ENCODE measurements around the gene ALOX15B.

DNA sequence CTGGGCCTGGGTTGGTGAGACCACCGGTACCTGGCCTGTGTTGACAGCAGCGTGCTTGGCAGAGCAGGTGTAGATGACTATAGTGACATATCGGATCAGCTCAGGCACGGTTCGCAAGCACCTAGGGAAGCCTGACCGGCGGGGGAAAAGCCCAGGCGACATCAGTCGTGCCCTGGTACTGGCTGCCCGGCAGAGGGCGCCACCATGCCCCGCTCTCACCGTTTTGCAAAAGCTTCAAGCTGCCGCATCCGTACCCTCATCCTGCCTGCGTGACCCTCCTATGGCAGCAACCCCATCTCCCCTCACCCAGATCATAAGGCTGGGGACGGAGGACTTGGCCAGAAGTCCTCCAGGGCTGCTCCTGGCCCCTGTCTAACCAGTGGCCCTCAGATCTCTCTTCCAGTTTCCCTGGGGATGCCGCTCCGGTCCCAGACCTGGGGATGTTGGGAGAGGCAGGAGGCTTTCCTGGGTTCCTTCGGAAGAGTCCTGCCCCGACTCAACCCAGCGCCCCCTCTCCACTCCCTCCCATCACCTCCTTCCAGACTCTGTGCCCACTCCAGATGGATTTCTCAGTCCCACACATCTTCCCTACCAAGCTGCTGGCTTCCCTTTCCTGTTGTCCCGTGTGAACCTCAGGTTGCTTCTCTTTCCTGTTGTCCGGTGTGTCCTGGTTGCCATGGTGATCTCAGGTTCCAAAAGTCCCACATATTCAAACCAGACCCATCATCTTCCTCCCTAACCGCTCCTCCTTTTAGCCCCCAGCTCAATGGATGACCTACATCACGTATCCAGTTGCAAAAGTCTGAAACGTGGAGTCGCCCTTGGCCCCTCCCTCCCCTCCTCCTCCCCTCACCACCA is 35.0 kb downstream of the ALOX15B start:
- TF ChIP-seq, protein P1, sequence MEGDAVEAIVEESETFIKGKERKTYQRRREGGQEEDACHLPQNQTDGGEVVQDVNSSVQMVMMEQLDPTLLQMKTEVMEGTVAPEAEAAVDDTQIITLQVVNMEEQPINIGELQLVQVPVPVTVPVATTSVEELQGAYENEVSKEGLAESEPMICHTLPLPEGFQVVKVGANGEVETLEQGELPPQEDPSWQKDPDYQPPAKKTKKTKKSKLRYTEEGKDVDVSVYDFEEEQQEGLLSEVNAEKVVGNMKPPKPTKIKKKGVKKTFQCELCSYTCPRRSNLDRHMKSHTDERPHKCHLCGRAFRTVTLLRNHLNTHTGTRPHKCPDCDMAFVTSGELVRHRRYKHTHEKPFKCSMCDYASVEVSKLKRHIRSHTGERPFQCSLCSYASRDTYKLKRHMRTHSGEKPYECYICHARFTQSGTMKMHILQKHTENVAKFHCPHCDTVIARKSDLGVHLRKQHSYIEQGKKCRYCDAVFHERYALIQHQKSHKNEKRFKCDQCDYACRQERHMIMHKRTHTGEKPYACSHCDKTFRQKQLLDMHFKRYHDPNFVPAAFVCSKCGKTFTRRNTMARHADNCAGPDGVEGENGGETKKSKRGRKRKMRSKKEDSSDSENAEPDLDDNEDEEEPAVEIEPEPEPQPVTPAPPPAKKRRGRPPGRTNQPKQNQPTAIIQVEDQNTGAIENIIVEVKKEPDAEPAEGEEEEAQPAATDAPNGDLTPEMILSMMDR (IDR thresholded peaks at IDR 0.05 in 2 of 3, conservative IDR thresholded peaks at IDR 0.05 in 1 of 3; ENCODE audit: control insufficient read depth in 2 of 3, extremely low read depth in 1 of 3, insufficient read depth in 1 of 3, low read depth in 3 of 3, low read length in 3 of 3) = peak; percentile 86 to 95 (median 93)
- peak; percentile 30; the same call in 1 of the 2 replicates for TF ChIP-seq IKZF1 (conservative IDR thresholded peaks at IDR 0.05)
- TF ChIP-seq SREBF2 (IDR thresholded peaks at IDR 0.05; ENCODE audit: low read length) = no peak
- TF ChIP-seq, protein P2, sequence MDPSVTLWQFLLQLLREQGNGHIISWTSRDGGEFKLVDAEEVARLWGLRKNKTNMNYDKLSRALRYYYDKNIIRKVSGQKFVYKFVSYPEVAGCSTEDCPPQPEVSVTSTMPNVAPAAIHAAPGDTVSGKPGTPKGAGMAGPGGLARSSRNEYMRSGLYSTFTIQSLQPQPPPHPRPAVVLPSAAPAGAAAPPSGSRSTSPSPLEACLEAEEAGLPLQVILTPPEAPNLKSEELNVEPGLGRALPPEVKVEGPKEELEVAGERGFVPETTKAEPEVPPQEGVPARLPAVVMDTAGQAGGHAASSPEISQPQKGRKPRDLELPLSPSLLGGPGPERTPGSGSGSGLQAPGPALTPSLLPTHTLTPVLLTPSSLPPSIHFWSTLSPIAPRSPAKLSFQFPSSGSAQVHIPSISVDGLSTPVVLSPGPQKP (IDR thresholded peaks at IDR 0.05; ENCODE audit: low read depth, low read length) = no peak
